SHP77 (cell line): ENCODE results near the gene RPL37A.

Source experiments
- DNase-seq, 2 experiments: peaks; one replicate each; lab custom pipeline; 2025; lab: John Stamatoyannopoulos, UW

Gene RPL37A

DNA sequence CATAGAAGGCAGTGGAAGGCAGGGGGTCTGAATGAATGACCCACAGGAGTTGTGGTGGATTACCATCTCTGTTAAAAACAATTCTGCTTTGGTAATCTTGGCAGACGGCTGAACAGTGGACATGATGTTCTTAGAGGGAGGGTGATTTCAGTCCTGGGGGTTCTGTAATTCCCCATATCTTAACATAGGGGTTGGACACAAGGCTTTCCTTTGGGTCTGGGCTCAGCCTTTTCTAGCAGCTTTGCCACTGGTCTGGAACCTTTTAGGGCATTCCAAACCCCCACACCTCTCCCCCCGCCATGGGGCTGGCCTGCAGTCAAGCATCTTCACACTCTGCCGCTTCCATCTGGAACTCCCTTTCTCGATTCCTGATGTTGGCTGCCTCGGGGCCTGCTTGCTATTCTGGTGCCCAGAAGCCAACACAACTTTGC lies 50.3 kb downstream of the RPL37A start:
- DNase-seq: no peak

DNA sequence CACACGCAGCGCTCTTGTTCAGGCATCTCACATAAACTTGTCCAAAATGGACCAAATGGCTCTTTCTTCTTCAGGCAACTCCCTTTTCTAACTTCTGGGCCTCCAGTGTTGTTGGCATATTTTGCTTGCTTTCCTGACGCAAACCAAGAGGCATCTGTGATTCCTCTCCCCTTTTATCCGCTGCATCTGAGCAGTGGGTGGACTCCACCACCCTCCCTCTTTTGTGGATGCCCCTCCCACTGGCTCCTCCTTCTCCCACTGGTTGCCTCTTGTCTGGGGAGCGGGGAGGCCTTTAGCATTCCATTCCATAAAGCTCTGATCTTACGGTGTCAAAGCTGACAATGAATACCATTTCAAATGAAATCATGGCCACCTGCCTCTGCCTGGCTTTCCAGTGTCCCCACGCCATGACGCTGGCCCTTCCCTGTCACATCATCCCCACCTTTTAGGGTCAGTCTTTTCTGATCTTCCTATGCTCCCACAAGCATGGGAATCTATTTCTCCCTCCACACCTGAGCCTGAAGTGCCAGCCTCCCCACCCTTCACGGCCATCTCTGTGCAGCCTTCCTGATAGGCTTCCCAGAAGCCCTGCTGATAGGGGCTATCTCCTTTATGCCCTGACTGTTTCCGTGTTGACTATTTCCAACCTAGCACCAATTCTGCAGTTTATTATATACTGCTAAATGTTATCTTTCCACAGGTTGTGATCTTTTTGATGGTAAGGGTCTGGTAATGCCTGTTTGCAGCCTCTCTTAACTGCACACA lies 51.5 kb downstream of the RPL37A start:
- DNase-seq: no peak

DNA sequence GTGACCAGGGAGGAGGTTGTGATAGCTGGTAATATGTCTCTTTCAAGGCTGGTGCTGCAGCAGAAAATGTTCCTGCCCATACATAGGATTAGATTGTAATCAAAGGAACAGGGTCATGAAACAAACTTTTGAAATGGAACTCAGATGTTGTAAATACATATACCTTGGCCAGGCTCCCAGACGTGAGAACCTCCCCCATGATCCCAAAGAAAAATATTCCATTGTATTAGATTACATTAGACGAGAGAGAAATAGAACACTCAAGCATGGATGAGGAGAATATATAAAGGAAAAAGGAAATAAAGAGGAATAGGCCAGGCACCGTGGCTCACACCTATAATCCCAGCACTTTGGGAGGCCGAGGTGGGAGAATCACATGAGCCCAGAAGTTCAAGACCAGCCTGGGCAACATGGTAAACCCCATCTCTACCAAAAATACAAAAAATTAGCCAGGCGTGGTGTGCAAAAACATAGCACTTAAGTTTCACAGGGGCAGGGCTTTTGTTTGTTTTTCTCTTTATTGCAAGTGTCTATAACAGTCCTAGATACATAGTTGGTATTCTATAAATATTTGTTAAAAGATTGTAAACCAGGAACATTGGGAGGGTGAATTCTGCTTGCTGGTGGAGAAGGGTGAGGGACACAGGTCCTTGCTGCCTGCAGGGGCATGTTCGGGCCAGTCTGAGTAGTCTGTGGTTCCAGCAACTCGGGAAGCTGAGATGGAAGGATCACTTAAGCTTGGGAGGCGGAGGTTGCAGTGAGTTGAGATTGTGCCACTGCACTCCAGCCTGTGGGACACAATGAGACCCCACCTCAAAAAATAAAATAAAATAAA lies 52.8 kb downstream of the RPL37A start:
- DNase-seq: no peak

DNA sequence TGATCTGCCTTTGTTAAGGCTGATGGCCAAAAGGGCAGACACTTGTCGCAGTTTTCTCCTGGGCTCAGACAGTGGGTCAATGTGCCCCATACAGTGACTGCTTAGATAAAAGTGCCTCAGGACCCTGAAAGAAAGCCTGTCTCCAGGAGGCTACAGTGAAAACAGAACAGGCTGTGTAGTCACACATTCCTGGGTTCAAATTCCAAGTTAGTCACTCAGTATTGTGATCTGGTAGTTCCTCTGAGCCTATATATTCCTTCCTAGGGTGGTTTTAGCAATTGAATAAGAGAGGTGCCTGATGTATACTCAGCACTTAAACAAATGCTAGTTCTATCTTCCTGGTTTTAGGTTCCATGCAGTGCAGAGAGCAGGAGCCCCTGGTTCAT lies 54.4 kb downstream of the RPL37A start:
- DNase-seq: no peak
